IMR-90 (cell line): ENCODE data around the gene PBRM1. TPM values are rescaled to one million over a fixed set of nuclear protein-coding genes. Genes with fewer than 3 reads are reported as not detected.

Experiments used
- ATAC-seq: fragments of 200-7000 bp; cut with Tn5 transposase; 2 replicates; pipeline ENCODE4 v1.9.1; 2020; ENCODE audit warnings: low read depth, mild to moderate bottlenecking, moderate library complexity
- BruUV-seq: library from RNA; stranded (reverse); fragments of 400-500 nt; replicated peaks from 2 replicates; lab custom pipeline; 2021; lab: Mats Ljungman, UMichigan
- CTCF ChIA-PET: fragments of 300-600 bp; formaldehyde crosslinking; extraction: SDS; loops from one replicate; lab custom pipeline; 2021; ENCODE audit warnings: antibody characterized with exemption; lab: Yijun Ruan, JAX
- POLR2A ChIA-PET: fragments of 300-600 bp; sonication (Branson Sonifier 250); formaldehyde crosslinking; loops from one replicate; lab custom pipeline; 2022; ENCODE audit warnings: antibody characterized with exemption; ENCODE audit not compliant: unreplicated experiment; lab: Charles Lee
- DNase-seq: peaks from one replicate; pipeline ENCODE4 v3.0.0; 2013
- H2AFZ ChIP-seq: replicated peaks from 2 replicates; pipeline ENCODE3; 2013; ENCODE audit warnings: low read length, mild to moderate bottlenecking; ENCODE audit not compliant: poor library complexity
- H2AK5ac ChIP-seq: 2 replicates; pipeline ENCODE4 v1.6.1; 2013; ENCODE audit warnings: low read depth, low read length, inconsistent platforms
- H2AK9ac ChIP-seq: replicated peaks from 2 replicates; pipeline ENCODE3; 2013; ENCODE audit warnings: mild to moderate bottlenecking, low read depth, low read length, moderate library complexity; ENCODE audit not compliant: poor library complexity
- H2BK120ac ChIP-seq: 2 replicates; pipeline ENCODE4 v1.6.1; 2013; ENCODE audit warnings: low read depth, low read length, inconsistent platforms
- H2BK15ac ChIP-seq: 3 replicates; pipeline ENCODE4 v1.6.1; 2013; ENCODE audit warnings: low read depth, low read length, inconsistent platforms
- H2BK20ac ChIP-seq: 2 replicates; pipeline ENCODE4 v1.6.1; 2013; ENCODE audit warnings: low read depth, mild to moderate bottlenecking, inconsistent platforms, low read length, moderate library complexity
- H2BK5ac ChIP-seq: 2 replicates; pipeline ENCODE4 v1.6.1; 2013; ENCODE audit warnings: mild to moderate bottlenecking, low read depth, low read length, inconsistent platforms; ENCODE audit not compliant: poor library complexity, severe bottlenecking
- H3K14ac ChIP-seq: replicated peaks from 2 replicates; pipeline ENCODE4 v1.6.1; 2013; ENCODE audit warnings: low read depth, low read length, inconsistent platforms
- H3K18ac ChIP-seq: 2 replicates; pipeline ENCODE4 v1.6.1; 2013; ENCODE audit warnings: low read depth, low read length, control low read depth
- H3K23ac ChIP-seq: 2 replicates; pipeline ENCODE4 v1.6.1; 2013; ENCODE audit warnings: low read depth, low read length, inconsistent platforms
- H3K27ac ChIP-seq: 2 replicates; pipeline ENCODE4 v1.5.1; 2013; ENCODE audit warnings: mild to moderate bottlenecking, control low read depth, low read length; ENCODE audit not compliant: insufficient read depth
- H3K27me3 ChIP-seq: 2 replicates; pipeline ENCODE4 v1.6.1; 2013; ENCODE audit warnings: low read length; ENCODE audit not compliant: control insufficient read depth, insufficient read depth
- H3K36me3 ChIP-seq: 2 replicates; pipeline ENCODE4 v1.6.1; 2013; ENCODE audit warnings: low read length, mixed read lengths; ENCODE audit not compliant: control insufficient read depth, insufficient read depth
- H3K4ac ChIP-seq: 2 replicates; pipeline ENCODE4 v1.6.1; 2013; ENCODE audit warnings: low read depth, low read length, inconsistent platforms
- H3K4me1 ChIP-seq: 2 replicates; pipeline ENCODE4 v1.6.1; 2013; ENCODE audit warnings: low read length, mixed read lengths; ENCODE audit not compliant: control insufficient read depth, insufficient read depth
- H3K4me2 ChIP-seq: 2 replicates; pipeline ENCODE4 v1.6.1; 2013; ENCODE audit warnings: low read depth, mild to moderate bottlenecking, control low read depth, low read length, moderate library complexity
- H3K4me3 ChIP-seq: 2 replicates; pipeline ENCODE4 v1.5.1; 2013; ENCODE audit warnings: low read depth, mild to moderate bottlenecking, control low read depth, low read length, moderate library complexity; ENCODE audit not compliant: insufficient read depth
- H3K56ac ChIP-seq: 2 replicates; pipeline ENCODE4 v1.6.1; 2013; ENCODE audit warnings: low read length, inconsistent platforms; ENCODE audit not compliant: insufficient read depth; ENCODE audit errors: extremely low read depth
- H3K79me1 ChIP-seq, 2 experiments: 2 replicates each; pipeline ENCODE4 v1.6.1; 2013; ENCODE audit warnings: low read length in 2 of 2, inconsistent platforms in 1 of 2, low read depth in 1 of 2
- H3K9ac ChIP-seq: 2 replicates; pipeline ENCODE4 v1.6.1; 2013; ENCODE audit warnings: low read depth, low read length, control low read depth
- H3K9me1 ChIP-seq: 2 replicates; pipeline ENCODE4 v1.6.1; 2013; ENCODE audit warnings: low read length, inconsistent platforms; ENCODE audit not compliant: insufficient read depth
- H3K9me3 ChIP-seq: 2 replicates; pipeline ENCODE4 v1.6.1; 2013; ENCODE audit warnings: low read length; ENCODE audit not compliant: control insufficient read depth, insufficient read depth
- H4K20me1 ChIP-seq: 2 replicates; pipeline ENCODE4 v1.6.1; 2013; ENCODE audit warnings: low read length, inconsistent platforms; ENCODE audit not compliant: insufficient read depth
- H4K5ac ChIP-seq: 2 replicates; pipeline ENCODE4 v1.6.1; 2013; ENCODE audit warnings: mild to moderate bottlenecking, low read depth, low read length, control low read depth
- H4K8ac ChIP-seq, 2 experiments: 2 replicates each; pipeline ENCODE4 v1.6.1; 2013; ENCODE audit warnings: low read depth in 2 of 2, low read length in 2 of 2, control low read depth in 1 of 2, inconsistent platforms in 1 of 2
- H4K91ac ChIP-seq: 2 replicates; pipeline ENCODE4 v1.6.1; 2013; ENCODE audit warnings: low read depth, low read length, inconsistent platforms; ENCODE audit not compliant: insufficient read depth
- BHLHE40 ChIP-seq: fragments of 150-350 bp; IDR thresholded peaks from 2 replicates; pipeline ENCODE4 v1.6.1; 2016; ENCODE audit warnings: mild to moderate bottlenecking, low read depth, low read length
- CEBPB ChIP-seq: IDR thresholded peaks from 2 replicates; pipeline ENCODE4 v1.6.1; 2012; ENCODE audit warnings: low read depth, low read length, improper control_type of control experiment
- CHD1 ChIP-seq: IDR thresholded peaks from 2 replicates; pipeline ENCODE4 v1.6.1; 2012; ENCODE audit warnings: low read depth, low read length, improper control_type of control experiment
- ELK1 ChIP-seq: fragments of 150-350 bp; IDR thresholded peaks from 2 replicates; pipeline ENCODE4 v1.6.1; 2016; ENCODE audit warnings: low read depth, mild to moderate bottlenecking, low read length, moderate library complexity, borderline replicate concordance
- MAZ ChIP-seq: IDR thresholded peaks from 2 replicates; pipeline ENCODE4 v1.6.1; 2012; ENCODE audit warnings: low read depth, mild to moderate bottlenecking, low read length, improper control_type of control experiment, moderate library complexity, borderline replicate concordance
- MXI1 ChIP-seq: IDR thresholded peaks from 2 replicates; pipeline ENCODE4 v1.6.1; 2012; ENCODE audit warnings: low read depth, mild to moderate bottlenecking, low read length, moderate library complexity, borderline replicate concordance
- NFE2L2 ChIP-seq: fragments of 150-350 bp; IDR thresholded peaks from 2 replicates; pipeline ENCODE4 v1.6.1; 2016; ENCODE audit warnings: low read depth, mild to moderate bottlenecking, low read length
- RAD21 ChIP-seq: IDR thresholded peaks from 2 replicates; pipeline ENCODE4 v1.6.1; 2012; ENCODE audit warnings: low read length, improper control_type of control experiment
- SMC3 ChIP-seq: fragments of 150-350 bp; IDR thresholded peaks from 2 replicates; pipeline ENCODE4 v1.6.1; 2016; ENCODE audit warnings: low read depth, mild to moderate bottlenecking, antibody characterized with exemption, low read length, moderate library complexity
- USF2 ChIP-seq: fragments of 150-350 bp; IDR thresholded peaks from 2 replicates; pipeline ENCODE4 v1.6.1; 2017; ENCODE audit warnings: mild to moderate bottlenecking, antibody characterized with exemption, low read length, low read depth
- WGBS, 2 experiments: methylation state at CpG; one replicate each; pipeline versions ENCODE4 v1.1.5 to v1.1.7; 2013; ENCODE audit warnings: missing lambda C conversion rate in 2 of 2; ENCODE audit not compliant: insufficient read length in 1 of 2; ENCODE audit errors: extremely low coverage in 2 of 2; 5-methylcytosine and 5-hydroxymethylcytosine counted together
- dilution Hi-C: fragments of 300-500 bp; cut with HindIII; formaldehyde crosslinking; loops from one replicate; pipeline ENCODE4 v1.14.3; 2018; ENCODE audit warnings: low sequenced_read_pairs; ENCODE audit not compliant: unreplicated experiment
- in situ Hi-C: fragments of 300-500 bp; cut with MboI; formaldehyde crosslinking; loops from 3 replicates; pipeline ENCODE4 v1.14.3; 2019; ENCODE audit warnings: low sequenced_read_pairs, inconsistent platforms, mixed read lengths
- intact Hi-C: fragments of 100-400 bp; cut with micrococcal nuclease; formaldehyde crosslinking; loops from 2 replicates; pipeline ENCODE4 v1.10.0; 2022
- polyA plus RNA-seq, 3 experiments: library from polyadenylated mRNA; depleted of rRNA; stranded (reverse); fragments of >200 nt; gene quantifications; 2 replicates each; pipeline ENCODE4 v1.2.3, GENCODE V29; 2012; ENCODE audit warnings: low replicate concordance in 1 of 3
- total RNA-seq: library from RNA; depleted of rRNA; stranded (reverse); fragments of >200 nt; gene quantifications from 2 replicates; pipeline ENCODE4 v1.2.3, GENCODE V29; 2012

The PBRM1 gene
- total and polyA plus RNA-seq, 2 of the 4 experiments (the other 2 are of a cell fraction), result 16.5 to 72.6 TPM

GRCh38 chr3:52704611-52705437 is 19.1 kb upstream of the PBRM1 start:
- H3K4ac ChIP-seq, result peak overlapping the region; percentile 97
- in situ Hi-C loops (no loop called here), dilution Hi-C loops (no loop called here), intact Hi-C loops (no loop called here)
- peaks cover 7% of the 10 kb centered on the region for H3K36me3 ChIP-seq
- peak overlapping the region; percentile 95 for H3K4me3 ChIP-seq
- H3K14ac ChIP-seq, result peak overlapping the region; percentile 88
- ChIA-PET POLR2A (interaction anchor here (0.6 kb wide), 1 partner anchor 615 kb away, joined by 14 read pairs; no protein-coding TSS in a partner anchor), CTCF (no interaction called here)
- BruUV-seq, result TSS peak; percentile 55
- H4K91ac ChIP-seq, result peak overlapping the region; percentile 96
- peak overlapping the region; percentile 100 for H2AK9ac ChIP-seq
- no peak overlapping the region for H2BK20ac ChIP-seq
- H2BK120ac ChIP-seq, result peak overlapping the region; percentile 51; the same call in 1 of the 2 replicates
- peaks cover 12% of the 10 kb centered on the region; the same call in 1 of the 2 replicates for H4K20me1 ChIP-seq
- peak overlapping the region; percentile 83 for H2AK5ac ChIP-seq
- H3K9me3 ChIP-seq, result no peaks in the 10 kb centered on the region
- H3K4me1 ChIP-seq, result peaks cover 5% of the 10 kb centered on the region
- peak overlapping the region; percentile 90 for H2BK5ac ChIP-seq
- H4K5ac ChIP-seq, result peak overlapping the region; percentile 66
- peak overlapping the region; percentile 87 for H3K23ac ChIP-seq
- H3K9me1 ChIP-seq, result peaks cover 5% of the 10 kb centered on the region; the same call in 1 of the 2 replicates
- peaks cover 24 to 65% of the 10 kb centered on the region in 2 experiments for H3K79me1 ChIP-seq
- no peak for TF ChIP-seq ELK1
- no peak for TF ChIP-seq CEBPB
- peak; percentile 52; the same call in 1 of the 2 replicates for TF ChIP-seq MXI1
- no peak for TF ChIP-seq NFE2L2
- TF ChIP-seq SMC3, result no peak
- TF ChIP-seq RAD21, result no peak
- TF ChIP-seq CHD1, result no peak
- peak; percentile 46; the same call in 1 of the 2 replicates for TF ChIP-seq BHLHE40
- no peak for TF ChIP-seq MAZ
- no peak for TF ChIP-seq USF2
- H3K27ac ChIP-seq, result peak overlapping the region; percentile 91
- ATAC-seq, result peak; percentile 5
- H3K27me3 ChIP-seq, result no peaks in the 10 kb centered on the region
- peak overlapping the region; percentile 87 to 92 for H4K8ac ChIP-seq
- WGBS, 2 experiments, result 2% methylated on average over 7 of the region's 22 CpGs; no CpG with 5 or more reads in 1 of the 2 experiments
- H3K56ac ChIP-seq, result peak overlapping the region; percentile 89
- H3K18ac ChIP-seq, result peak overlapping the region; percentile 26
- DNase-seq, result peak; percentile 33
- H2AFZ ChIP-seq, result peak overlapping the region; percentile 100
- peak overlapping the region; percentile 80 for H3K9ac ChIP-seq
- H2BK15ac ChIP-seq, result no peak overlapping the region
- H3K4me2 ChIP-seq, result peak overlapping the region; percentile 99
